Keratinocyte (primary cell): ENCODE data around the gene AP2A1.

Experiments
- EZH2 ChIP-seq: IDR thresholded peaks from one replicate; pipeline ENCODE4 v1.6.1; 2012; ENCODE audit warnings: inconsistent platforms, mild to moderate bottlenecking, low read length, moderate library complexity
- TF ChIP-seq, protein P1 (sequence below), 3 experiments: IDR thresholded peaks in 1 of 3; conservative IDR thresholded peaks in 1 of 3; optimal IDR thresholded peaks in 1 of 3; 2 replicates in 2 of 3; 3 replicates in 1 of 3; pipeline versions ENCODE3 to v1.5.1; 2011; ENCODE audit warnings: low read length in 3 of 3, mild to moderate bottlenecking in 3 of 3, moderate library complexity in 2 of 3, control low read depth in 1 of 3, inconsistent platforms in 1 of 3; ENCODE audit not compliant: insufficient read depth in 2 of 3; ENCODE audit errors: extremely low read depth in 1 of 3

DNA sequence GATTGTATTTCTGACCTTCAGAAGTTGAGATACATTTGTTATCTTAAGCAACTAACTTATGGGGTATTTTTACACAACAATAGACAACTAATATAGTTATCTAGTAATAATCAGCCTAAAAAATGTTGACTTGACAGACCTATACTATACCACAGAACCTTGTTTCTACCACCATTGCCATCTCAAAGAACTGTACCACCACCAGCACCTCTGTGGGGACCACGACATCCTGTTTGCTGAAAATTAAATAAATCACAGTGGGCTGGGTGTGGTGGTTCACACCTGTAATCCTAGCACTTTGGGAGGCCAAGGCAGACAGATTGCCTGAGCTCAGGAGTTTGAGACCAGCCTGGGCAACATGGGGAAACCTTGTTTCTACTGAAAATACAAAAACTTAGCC, 27.7 kb upstream of the AP2A1 start:
- TF ChIP-seq, protein P1, sequence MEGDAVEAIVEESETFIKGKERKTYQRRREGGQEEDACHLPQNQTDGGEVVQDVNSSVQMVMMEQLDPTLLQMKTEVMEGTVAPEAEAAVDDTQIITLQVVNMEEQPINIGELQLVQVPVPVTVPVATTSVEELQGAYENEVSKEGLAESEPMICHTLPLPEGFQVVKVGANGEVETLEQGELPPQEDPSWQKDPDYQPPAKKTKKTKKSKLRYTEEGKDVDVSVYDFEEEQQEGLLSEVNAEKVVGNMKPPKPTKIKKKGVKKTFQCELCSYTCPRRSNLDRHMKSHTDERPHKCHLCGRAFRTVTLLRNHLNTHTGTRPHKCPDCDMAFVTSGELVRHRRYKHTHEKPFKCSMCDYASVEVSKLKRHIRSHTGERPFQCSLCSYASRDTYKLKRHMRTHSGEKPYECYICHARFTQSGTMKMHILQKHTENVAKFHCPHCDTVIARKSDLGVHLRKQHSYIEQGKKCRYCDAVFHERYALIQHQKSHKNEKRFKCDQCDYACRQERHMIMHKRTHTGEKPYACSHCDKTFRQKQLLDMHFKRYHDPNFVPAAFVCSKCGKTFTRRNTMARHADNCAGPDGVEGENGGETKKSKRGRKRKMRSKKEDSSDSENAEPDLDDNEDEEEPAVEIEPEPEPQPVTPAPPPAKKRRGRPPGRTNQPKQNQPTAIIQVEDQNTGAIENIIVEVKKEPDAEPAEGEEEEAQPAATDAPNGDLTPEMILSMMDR (optimal IDR thresholded peaks at IDR 0.05 in 1 of 3, IDR thresholded peaks at IDR 0.05 in 1 of 3, conservative IDR thresholded peaks at IDR 0.05 in 1 of 3; ENCODE audit: extremely low read depth in 1 of 3, insufficient read depth in 2 of 3, low read length in 3 of 3): no peak
- TF ChIP-seq EZH2: no peak
